WTC11 (cell line): ENCODE results near the gene UBALD1. TPM values are rescaled to one million over a fixed set of nuclear protein-coding genes. Genes with fewer than 3 reads are reported as not detected.

Experiments used
- ATAC-seq: fragments of 200-7000 bp; cut with Tn5 transposase; 2 replicates; pipeline ENCODE4 v1.10.0; 2021; ENCODE audit warnings: mild to moderate bottlenecking, moderate library complexity
- CTCF ChIA-PET: fragments of 300-600 bp; sonication (Branson Sonifier 250); formaldehyde crosslinking; loops from one replicate; lab custom pipeline; 2021; ENCODE audit warnings: antibody characterized with exemption; lab: Charles Lee
- POLR2A ChIA-PET: fragments of 350-600 bp; sonication (Branson Sonifier 250); formaldehyde crosslinking; loops from one replicate; lab custom pipeline; 2021; ENCODE audit warnings: antibody characterized with exemption; lab: Charles Lee
- DNase-seq: peaks from one replicate; pipeline ENCODE4 v3.0.0; 2021; ENCODE audit warnings: low spot score
- H3K27ac Mint-ChIP-seq: 2 replicates; pipeline ENCODE4 v1.8.0; 2021; ENCODE audit warnings: mixed read lengths
- H3K27me3 Mint-ChIP-seq: 2 replicates; pipeline ENCODE4 v1.8.0; 2021; ENCODE audit warnings: low read depth, mild to moderate bottlenecking, moderate library complexity, mixed read lengths
- H3K36me3 Mint-ChIP-seq: 2 replicates; pipeline ENCODE4 v1.8.0; 2021; ENCODE audit warnings: mixed read lengths
- H3K4me1 Mint-ChIP-seq: 2 replicates; pipeline ENCODE4 v1.8.0; 2022; ENCODE audit warnings: mixed read lengths
- H3K4me3 Mint-ChIP-seq: 2 replicates; pipeline ENCODE4 v1.8.0; 2021; ENCODE audit warnings: mild to moderate bottlenecking, moderate library complexity, mixed read lengths
- H3K9me3 Mint-ChIP-seq: 2 replicates; pipeline ENCODE4 v1.8.0; 2021; ENCODE audit warnings: mixed read lengths
- CREB1 ChIP-seq: sonication (generic); formaldehyde crosslinking; IDR thresholded peaks from 2 replicates; pipeline ENCODE4 v1.8.0; 2023; ENCODE audit warnings: mild to moderate bottlenecking, missing genetic modification reagents
- ELF4 ChIP-seq: sonication (generic); formaldehyde crosslinking; IDR thresholded peaks from 2 replicates; pipeline ENCODE4 v1.8.1; 2022; ENCODE audit warnings: low read depth, mild to moderate bottlenecking, moderate library complexity, missing genetic modification reagents
- ETV6 ChIP-seq: sonication (generic); formaldehyde crosslinking; IDR thresholded peaks from 2 replicates; pipeline ENCODE4 v1.8.1; 2022; ENCODE audit warnings: mild to moderate bottlenecking, missing genetic modification reagents
- NR3C1 ChIP-seq: sonication (generic); formaldehyde crosslinking; conservative IDR thresholded peaks from 2 replicates; pipeline ENCODE4 v1.8.1; 2023; ENCODE audit warnings: low read depth, mild to moderate bottlenecking, missing genetic modification reagents
- OVOL2 ChIP-seq: fragments of 250-450 bp; sonication (Bioruptor Pico); IDR thresholded peaks from 2 replicates; pipeline ENCODE4 v1.9.0; 2021; ENCODE audit warnings: mild to moderate bottlenecking, borderline replicate concordance
- RELA ChIP-seq: sonication (generic); formaldehyde crosslinking; IDR thresholded peaks from 2 replicates; pipeline ENCODE4 v1.8.1; 2022; ENCODE audit warnings: missing genetic modification reagents, mild to moderate bottlenecking, borderline replicate concordance
- ZNF232 ChIP-seq: sonication (generic); formaldehyde crosslinking; IDR thresholded peaks from 2 replicates; pipeline ENCODE4 v1.8.0; 2022; ENCODE audit warnings: mild to moderate bottlenecking, missing genetic modification reagents
- total RNA-seq: library from RNA; stranded (reverse); gene quantifications from 3 replicates; pipeline ENCODE4 v1.2.3, GENCODE V29; 2021
- TF ChIP-seq, protein P1 (sequence below): sonication (generic); formaldehyde crosslinking; IDR thresholded peaks from 2 replicates; pipeline ENCODE4 v1.8.0; 2022; ENCODE audit warnings: mild to moderate bottlenecking, missing genetic modification reagents
- TF ChIP-seq, protein P2 (sequence below): sonication (generic); formaldehyde crosslinking; IDR thresholded peaks from 2 replicates; pipeline ENCODE4 v1.8.1; 2023; ENCODE audit warnings: mild to moderate bottlenecking, missing genetic modification reagents, moderate library complexity
- TF ChIP-seq, protein P3 (sequence below): fragments of 250-450 bp; sonication (Bioruptor Pico); IDR thresholded peaks from 2 replicates; pipeline ENCODE4 v2.1.2; 2022; ENCODE audit warnings: mild to moderate bottlenecking, moderate library complexity
- TF ChIP-seq, protein P4 (sequence below): sonication (generic); formaldehyde crosslinking; IDR thresholded peaks from 2 replicates; pipeline ENCODE4 v1.8.1; 2022; ENCODE audit warnings: missing genetic modification reagents, borderline replicate concordance
- TF ChIP-seq, protein P5 (sequence below): sonication (generic); formaldehyde crosslinking; IDR thresholded peaks from 2 replicates; pipeline ENCODE4 v1.8.1; 2023; ENCODE audit warnings: mild to moderate bottlenecking, missing genetic modification reagents, borderline replicate concordance

Gene UBALD1
- total RNA-seq, 1 experiment from 2014 or later, result 56.8 TPM

DNA sequence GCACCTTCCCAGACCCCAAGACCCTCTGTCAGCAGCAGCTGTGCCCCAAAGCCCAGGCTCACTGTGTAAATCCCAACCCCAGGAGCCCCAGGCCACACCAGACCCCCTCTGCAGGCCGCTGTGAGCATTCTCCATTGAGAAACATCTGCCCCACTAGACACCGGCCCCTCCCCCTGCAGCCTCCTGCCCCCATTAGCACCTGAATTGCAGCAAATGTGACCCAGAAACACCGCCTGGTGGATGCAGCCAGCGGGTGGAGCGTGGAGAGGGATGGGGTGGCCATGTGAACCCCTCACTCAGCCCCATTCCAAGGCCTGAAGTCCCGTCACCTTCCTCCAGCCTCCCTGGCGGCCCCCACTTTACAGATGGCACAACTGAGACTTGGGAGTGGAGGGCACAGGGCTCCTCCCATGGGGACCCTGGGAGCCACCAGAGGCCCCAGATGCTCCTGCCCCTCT, 2.2 kb downstream of the UBALD1 start (continued):
- TF ChIP-seq, protein P1, sequence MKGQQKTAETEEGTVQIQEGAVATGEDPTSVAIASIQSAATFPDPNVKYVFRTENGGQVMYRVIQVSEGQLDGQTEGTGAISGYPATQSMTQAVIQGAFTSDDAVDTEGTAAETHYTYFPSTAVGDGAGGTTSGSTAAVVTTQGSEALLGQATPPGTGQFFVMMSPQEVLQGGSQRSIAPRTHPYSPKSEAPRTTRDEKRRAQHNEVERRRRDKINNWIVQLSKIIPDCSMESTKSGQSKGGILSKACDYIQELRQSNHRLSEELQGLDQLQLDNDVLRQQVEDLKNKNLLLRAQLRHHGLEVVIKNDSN, result no peak
- TF ChIP-seq ETV6 (CRISPR knock-in tag) (no peak), CREB1 (CRISPR knock-in tag) (no peak), ZNF232 (CRISPR knock-in tag) (no peak), OVOL2 (no peak), NR3C1 (CRISPR knock-in tag) (no peak), RELA (no peak), ELF4 (no peak)
- TF ChIP-seq, protein P2, sequence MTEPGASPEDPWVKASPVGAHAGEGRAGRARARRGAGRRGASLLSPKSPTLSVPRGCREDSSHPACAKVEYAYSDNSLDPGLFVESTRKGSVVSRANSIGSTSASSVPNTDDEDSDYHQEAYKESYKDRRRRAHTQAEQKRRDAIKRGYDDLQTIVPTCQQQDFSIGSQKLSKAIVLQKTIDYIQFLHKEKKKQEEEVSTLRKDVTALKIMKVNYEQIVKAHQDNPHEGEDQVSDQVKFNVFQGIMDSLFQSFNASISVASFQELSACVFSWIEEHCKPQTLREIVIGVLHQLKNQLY (CRISPR knock-in tag), result no peak
- TF ChIP-seq, protein P3, sequence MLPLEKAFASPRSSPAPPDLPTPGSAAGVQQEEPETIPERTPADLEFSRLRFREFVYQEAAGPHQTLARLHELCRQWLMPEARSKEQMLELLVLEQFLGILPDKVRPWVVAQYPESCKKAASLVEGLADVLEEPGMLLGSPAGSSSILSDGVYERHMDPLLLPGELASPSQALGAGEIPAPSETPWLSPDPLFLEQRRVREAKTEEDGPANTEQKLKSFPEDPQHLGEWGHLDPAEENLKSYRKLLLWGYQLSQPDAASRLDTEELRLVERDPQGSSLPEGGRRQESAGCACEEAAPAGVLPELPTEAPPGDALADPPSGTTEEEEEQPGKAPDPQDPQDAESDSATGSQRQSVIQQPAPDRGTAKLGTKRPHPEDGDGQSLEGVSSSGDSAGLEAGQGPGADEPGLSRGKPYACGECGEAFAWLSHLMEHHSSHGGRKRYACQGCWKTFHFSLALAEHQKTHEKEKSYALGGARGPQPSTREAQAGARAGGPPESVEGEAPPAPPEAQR (CRISPR knock-in tag), result no peak
- TF ChIP-seq, protein P4, sequence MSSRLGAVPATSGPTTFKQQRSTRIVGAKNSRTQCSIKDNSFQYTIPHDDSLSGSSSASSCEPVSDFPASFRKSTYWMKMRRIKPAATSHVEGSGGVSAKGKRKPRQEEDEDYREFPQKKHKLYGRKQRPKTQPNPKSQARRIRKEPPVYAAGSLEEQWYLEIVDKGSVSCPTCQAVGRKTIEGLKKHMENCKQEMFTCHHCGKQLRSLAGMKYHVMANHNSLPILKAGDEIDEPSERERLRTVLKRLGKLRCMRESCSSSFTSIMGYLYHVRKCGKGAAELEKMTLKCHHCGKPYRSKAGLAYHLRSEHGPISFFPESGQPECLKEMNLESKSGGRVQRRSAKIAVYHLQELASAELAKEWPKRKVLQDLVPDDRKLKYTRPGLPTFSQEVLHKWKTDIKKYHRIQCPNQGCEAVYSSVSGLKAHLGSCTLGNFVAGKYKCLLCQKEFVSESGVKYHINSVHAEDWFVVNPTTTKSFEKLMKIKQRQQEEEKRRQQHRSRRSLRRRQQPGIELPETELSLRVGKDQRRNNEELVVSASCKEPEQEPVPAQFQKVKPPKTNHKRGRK (CRISPR knock-in tag), result no peak

DNA sequence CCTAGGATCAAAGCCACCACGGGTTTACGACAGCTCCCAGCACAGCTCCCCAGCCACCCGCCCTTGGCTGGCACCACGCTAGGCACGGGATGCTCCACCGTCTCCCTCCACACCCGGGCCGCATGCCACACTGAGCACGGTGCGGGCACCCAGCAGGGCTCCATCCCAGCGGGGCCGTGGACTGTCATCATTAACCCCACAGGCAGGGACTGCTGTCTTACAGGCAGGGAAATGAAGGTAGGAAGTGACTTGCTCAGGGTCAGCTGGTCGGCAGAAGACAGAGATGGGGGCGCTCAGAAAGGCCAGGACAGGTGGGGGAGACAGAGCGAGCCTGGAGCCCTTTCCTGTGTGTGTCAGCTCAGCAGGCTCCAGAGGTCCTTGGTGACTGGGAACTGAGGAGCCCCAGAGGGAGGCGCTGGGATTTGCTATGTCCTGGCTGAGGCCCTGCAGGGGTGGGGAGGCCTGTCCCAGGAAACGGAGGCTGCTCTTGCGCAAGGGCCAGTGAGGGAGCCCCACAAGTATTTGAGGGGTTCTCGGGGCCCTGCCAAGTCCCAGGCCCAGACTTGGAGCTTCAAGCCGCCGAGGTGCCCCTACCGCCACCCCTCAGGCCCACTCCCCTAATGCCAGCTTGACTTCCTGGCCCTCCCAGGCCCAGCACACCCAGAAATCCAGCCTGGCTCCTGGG, 3.2 kb downstream of the UBALD1 start:
- Mint-ChIP-seq H3K27me3 (no peaks in the 10 kb centered on the region), H3K4me1 (peaks cover 22% of the 10 kb centered on the region), H3K27ac (peak overlapping the region; percentile 82), H3K36me3 (no peaks in the 10 kb centered on the region; the same call in 1 of the 2 replicates), H3K4me3 (peak overlapping the region; percentile 18; the same call in 1 of the 2 replicates), H3K9me3 (no peaks in the 10 kb centered on the region)
- ChIA-PET CTCF (interaction anchor here (0.7 to 2.7 kb wide), 7 partner anchors 9 to 106 kb away, joined by 3 to 17 read pairs (median 4); partner anchors contain the start of gene MGRN1), POLR2A (interaction anchor here (0.7 to 1.0 kb wide), 3 partner anchors 33 to 137 kb away, joined by 3 to 6 read pairs (median 3); partner anchors contain the start of gene NMRAL1)
- TF ChIP-seq, protein P5, sequence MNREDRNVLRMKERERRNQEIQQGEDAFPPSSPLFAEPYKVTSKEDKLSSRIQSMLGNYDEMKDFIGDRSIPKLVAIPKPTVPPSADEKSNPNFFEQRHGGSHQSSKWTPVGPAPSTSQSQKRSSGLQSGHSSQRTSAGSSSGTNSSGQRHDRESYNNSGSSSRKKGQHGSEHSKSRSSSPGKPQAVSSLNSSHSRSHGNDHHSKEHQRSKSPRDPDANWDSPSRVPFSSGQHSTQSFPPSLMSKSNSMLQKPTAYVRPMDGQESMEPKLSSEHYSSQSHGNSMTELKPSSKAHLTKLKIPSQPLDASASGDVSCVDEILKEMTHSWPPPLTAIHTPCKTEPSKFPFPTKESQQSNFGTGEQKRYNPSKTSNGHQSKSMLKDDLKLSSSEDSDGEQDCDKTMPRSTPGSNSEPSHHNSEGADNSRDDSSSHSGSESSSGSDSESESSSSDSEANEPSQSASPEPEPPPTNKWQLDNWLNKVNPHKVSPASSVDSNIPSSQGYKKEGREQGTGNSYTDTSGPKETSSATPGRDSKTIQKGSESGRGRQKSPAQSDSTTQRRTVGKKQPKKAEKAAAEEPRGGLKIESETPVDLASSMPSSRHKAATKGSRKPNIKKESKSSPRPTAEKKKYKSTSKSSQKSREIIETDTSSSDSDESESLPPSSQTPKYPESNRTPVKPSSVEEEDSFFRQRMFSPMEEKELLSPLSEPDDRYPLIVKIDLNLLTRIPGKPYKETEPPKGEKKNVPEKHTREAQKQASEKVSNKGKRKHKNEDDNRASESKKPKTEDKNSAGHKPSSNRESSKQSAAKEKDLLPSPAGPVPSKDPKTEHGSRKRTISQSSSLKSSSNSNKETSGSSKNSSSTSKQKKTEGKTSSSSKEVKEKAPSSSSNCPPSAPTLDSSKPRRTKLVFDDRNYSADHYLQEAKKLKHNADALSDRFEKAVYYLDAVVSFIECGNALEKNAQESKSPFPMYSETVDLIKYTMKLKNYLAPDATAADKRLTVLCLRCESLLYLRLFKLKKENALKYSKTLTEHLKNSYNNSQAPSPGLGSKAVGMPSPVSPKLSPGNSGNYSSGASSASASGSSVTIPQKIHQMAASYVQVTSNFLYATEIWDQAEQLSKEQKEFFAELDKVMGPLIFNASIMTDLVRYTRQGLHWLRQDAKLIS (CRISPR knock-in tag), result no peak
- ATAC-seq, result no peak
- DNase-seq, result no peak
